HG03439 (cell line): Measurements from ENCODE around the gene CLTA.
"Not testable (repeated sequence)": the region's sequence is repeated elsewhere in the genome, so short reads cannot be mapped to it uniquely, and the experiment has no call there.

Experiments
- ATAC-seq: cut with Tn5 transposase; IDR thresholded peaks from one replicate; pipeline ENCODE4 v1.9.1; 2021; ENCODE audit warnings: mild to moderate bottlenecking, moderate library complexity; ENCODE audit not compliant: unreplicated experiment

CLTA gene

GRCh38 chr9:36222449-36222848 lies 31.7 kb downstream of the CLTA start:
- no peak for ATAC-seq

GRCh38 chr9:36237230-36237629 lies 46.5 kb downstream of the CLTA start:
- ATAC-seq = no peak

- not testable (repeated sequence) for ATAC-seq
These were observed 48.5 kb downstream of the CLTA start for GRCh38 chr9:36239205-36239604.

GRCh38 chr9:36239675-36240074 lies 49.0 kb downstream of the CLTA start:
- not testable (repeated sequence) for ATAC-seq

- ATAC-seq = no peak
These were observed 55.2 kb downstream of the CLTA start for GRCh38 chr9:36245906-36246305.

GRCh38 chr9:36247356-36247755 lies 56.6 kb downstream of the CLTA start:
- ATAC-seq = no peak

GRCh38 chr9:36248061-36248460 lies 57.3 kb downstream of the CLTA start:
- ATAC-seq = peak; percentile 46

GRCh38 chr9:36249189-36249588 lies 58.5 kb downstream of the CLTA start:
- no peak for ATAC-seq

GRCh38 chr9:36250079-36250478 lies 59.4 kb downstream of the CLTA start:
- no peak for ATAC-seq

GRCh38 chr9:36251428-36251827 lies 60.7 kb downstream of the CLTA start:
- ATAC-seq = no peak

GRCh38 chr9:36258208-36258995 lies 67.7 kb downstream of the CLTA start, which contains the start of gene GNE:
GNE (minus strand) TSS chr9:36258448; CDS start chr9:36249355, 9,093 bp downstream.
- peak; percentile 87 for ATAC-seq

GRCh38 chr9:36258996-36259533 lies 68.3 kb downstream of the CLTA start:
- no peak for ATAC-seq
